ENCODE results near the gene ZFYVE27. TPM values are rescaled to one million over a fixed set of nuclear protein-coding genes. Genes with fewer than 3 reads are reported as not detected.

Gene ZFYVE27
- total and polyA plus RNA-seq, 9 donors = 14.4 to 30.1 (median 25.6) TPM

GRCh38 chr10:97771913-97772823 is 35.2 kb downstream of the ZFYVE27 start, which contains the start of gene SFRP5:
Gene SFRP5, minus strand, starts transcription at chr10:97771999. Its CDS starts 166 bp downstream, at chr10:97771833.
- WGBS, 3 donors = 9 to 19% (median 9%) methylated on average over 23 to 44 of the region's 44 CpGs
- Histone ChIP-seq H3K4me3 (no peak within 1 kb of the TSS), H3K36me3 (no peaks in the 10 kb centered on the region), H3K9me3 (no peaks in the 10 kb centered on the region), H3K4me1 (ENCODE audit: insufficient read depth) (no peaks in the 10 kb centered on the region), H3K27me3 (no peaks in the 10 kb centered on the region), H3K27ac (no peak within 1 kb of the TSS)
- intact Hi-C loops (cut with DNase I) = no loop called here
- TF ChIP-seq EP300 (IDR thresholded peaks at IDR 0.05) = no peak
- TF ChIP-seq POLR2A (IDR thresholded peaks at IDR 0.05) = no peak
- no peak for TF ChIP-seq CTCF (IDR thresholded peaks at IDR 0.05)
- DNase-seq = no peak

- Histone ChIP-seq H3K27me3 (no peaks in the 10 kb centered on the region), H3K9me3 (no peaks in the 10 kb centered on the region), H3K36me3 (no peaks in the 10 kb centered on the region), H3K4me1 (ENCODE audit: insufficient read depth) (no peaks in the 10 kb centered on the region), H3K27ac (no peak overlapping the region), H3K4me3 (no peak overlapping the region)
- intact Hi-C loops (cut with DNase I) = no loop called here
- WGBS, 3 donors = 36 to 56% (median 50%) methylated on average over 1 of the region's 1 CpG
- DNase-seq = no peak
- TF ChIP-seq POLR2A (IDR thresholded peaks at IDR 0.05) (no peak), CTCF (IDR thresholded peaks at IDR 0.05) (no peak), EP300 (IDR thresholded peaks at IDR 0.05) (no peak)
Measured at GRCh38 chr10:97773096-97773495, 36.2 kb downstream of the ZFYVE27 start.

- intact Hi-C loops (cut with DNase I) = no loop called here
- 57 to 67% (median 61%) methylated on average over 10 of the region's 10 CpGs for WGBS, 3 donors
- Histone ChIP-seq H3K4me3 (no peak overlapping the region), H3K27ac (no peak overlapping the region), H3K9me3 (no peaks in the 10 kb centered on the region), H3K27me3 (no peaks in the 10 kb centered on the region), H3K36me3 (no peaks in the 10 kb centered on the region), H3K4me1 (ENCODE audit: insufficient read depth) (no peaks in the 10 kb centered on the region)
- DNase-seq = no peak
- no peak for TF ChIP-seq CTCF (IDR thresholded peaks at IDR 0.05)
- no peak for TF ChIP-seq POLR2A (IDR thresholded peaks at IDR 0.05)
Measured at GRCh38 chr10:97774811-97775294, 37.9 kb downstream of the ZFYVE27 start.

GRCh38 chr10:97777143-97777542 is 40.2 kb downstream of the ZFYVE27 start:
- Histone ChIP-seq H3K4me1 (ENCODE audit: insufficient read depth) (peaks cover 6% of the 10 kb centered on the region), H3K9me3 (no peaks in the 10 kb centered on the region), H3K27me3 (no peaks in the 10 kb centered on the region), H3K36me3 (no peaks in the 10 kb centered on the region), H3K4me3 (no peak overlapping the region), H3K27ac (no peak overlapping the region)
- 82 to 83% (median 83%) methylated on average over 4 of the region's 4 CpGs for WGBS, 3 donors
- TF ChIP-seq POLR2A (IDR thresholded peaks at IDR 0.05) (no peak), CTCF (IDR thresholded peaks at IDR 0.05) (no peak)
- intact Hi-C loops (cut with DNase I) = no loop called here
- DNase-seq = no peak

All from ovary (tissue), 9 donors.